Fibroblast of lung (primary cell): ENCODE data around the gene PEX11A. TPM values are rescaled to one million over a fixed set of nuclear protein-coding genes. Genes with fewer than 3 reads are reported as not detected.
A peak's percentile ranks its signal among the peaks of the same experiment; 100 is the strongest.

Experiments used
- DNase-seq, 2 donors: peaks; one replicate each; pipeline versions ENCODE4 v3.0.0 to v3.0.0-alpha.2; 2010; ENCODE audit warnings: low read depth in 2 of 2
- H2AFZ ChIP-seq: 2 replicates; pipeline ENCODE4 v1.5.1; 2012; ENCODE audit warnings: low read length, control low read depth, inconsistent platforms
- H3K27ac ChIP-seq: 2 replicates; pipeline ENCODE4 v1.5.1; 2011; ENCODE audit warnings: low read length, control low read depth; ENCODE audit not compliant: insufficient read depth
- H3K27me3 ChIP-seq: 2 replicates; pipeline ENCODE4 v1.5.1; 2011; ENCODE audit warnings: mild to moderate bottlenecking, low read length; ENCODE audit not compliant: control insufficient read depth, insufficient read depth
- H3K36me3 ChIP-seq: 2 replicates; pipeline ENCODE4 v1.5.1; 2011; ENCODE audit warnings: low read length; ENCODE audit not compliant: control insufficient read depth, insufficient read depth
- H3K4me1 ChIP-seq: 2 replicates; pipeline ENCODE4 v1.5.1; 2011; ENCODE audit warnings: low read length; ENCODE audit not compliant: control insufficient read depth, insufficient read depth; ENCODE audit errors: extremely low read depth
- H3K4me2 ChIP-seq: 2 replicates; pipeline ENCODE4 v1.5.1; 2011; ENCODE audit warnings: low read length, control low read depth; ENCODE audit not compliant: insufficient read depth; ENCODE audit errors: extremely low read depth
- H3K4me3 ChIP-seq, 4 experiments: fragments of 200-600 bp in 1 of 4; sonication (generic) in 1 of 4; replicated peaks in 1 of 4; 2 replicates each; pipeline ENCODE4 v1.5.1; 2011 to 2016; ENCODE audit warnings: low read length in 4 of 4, low read depth in 3 of 4, mild to moderate bottlenecking in 3 of 4, control low read depth in 2 of 4, inconsistent platforms in 1 of 4, mixed read lengths in 1 of 4; ENCODE audit not compliant: insufficient read depth in 1 of 4; ENCODE audit errors: control extremely low read depth in 1 of 4
- H3K79me2 ChIP-seq: 2 replicates; pipeline ENCODE4 v1.5.1; 2012; ENCODE audit warnings: mild to moderate bottlenecking, low read length, inconsistent platforms; ENCODE audit not compliant: control insufficient read depth, insufficient read depth
- H3K9ac ChIP-seq: 2 replicates; pipeline ENCODE4 v1.5.1; 2011; ENCODE audit warnings: mild to moderate bottlenecking, low read length, control low read depth; ENCODE audit not compliant: insufficient read depth
- H3K9me3 ChIP-seq: 2 replicates; pipeline ENCODE4 v1.5.1; 2012; ENCODE audit warnings: low read depth, low read length; ENCODE audit not compliant: control insufficient read depth, insufficient read depth
- H4K20me1 ChIP-seq: 2 replicates; pipeline ENCODE4 v1.5.1; 2011; ENCODE audit warnings: low read length; ENCODE audit not compliant: control insufficient read depth, insufficient read depth; ENCODE audit errors: extremely low read depth
- CTCF ChIP-seq, 2 donors: IDR thresholded peaks in 1 of 2; conservative IDR thresholded peaks in 1 of 2; 1 replicate in 1 of 2; 2 replicates in 1 of 2; pipeline ENCODE4 v1.5.1; 2011 to 2012; ENCODE audit warnings: low read length in 2 of 2, control low read depth in 1 of 2, inconsistent platforms in 1 of 2, low read depth in 1 of 2, mild to moderate bottlenecking in 1 of 2
- EZH2 ChIP-seq: IDR thresholded peaks from 2 replicates; pipeline ENCODE4 v1.5.1; 2012; ENCODE audit warnings: low read length, control low read depth, mild to moderate bottlenecking; ENCODE audit errors: missing control alignments
- polyA plus RNA-seq, 2 donors: library from polyadenylated mRNA; depleted of rRNA in 1 of 2; stranded (reverse) in 1 of 2; unstranded in 1 of 2; fragments of >200 nt; gene quantifications; 2 replicates each; pipeline ENCODE4 v1.2.1, GENCODE V29; 2011 to 2012; ENCODE audit warnings: missing spikeins in 1 of 2
- total RNA-seq: library from RNA; depleted of rRNA; stranded (reverse); fragments of >200 nt; gene quantifications from 2 replicates; pipeline ENCODE4 v1.2.1, GENCODE V29; 2014

Gene PEX11A
- total and polyA plus RNA-seq, 2 donors (not counting 1 experiment from before 2014, with no cell fraction given) = 6.6 to 11.7 TPM

- TF ChIP-seq CTCF (conservative IDR thresholded peaks at IDR 0.05 in 1 of 2, IDR thresholded peaks at IDR 0.05 in 1 of 2; ENCODE audit: low read depth in 1 of 2, low read length in 2 of 2) = no peak
- TF ChIP-seq EZH2 = no peak
- no peak for DNase-seq
- H4K20me1 ChIP-seq = no peaks in the 10 kb centered on the region
- H3K4me1 ChIP-seq = peaks cover 6% of the 10 kb centered on the region
- no peak overlapping the region for H2AFZ ChIP-seq
- H3K9ac ChIP-seq = no peak overlapping the region
- no peaks in the 10 kb centered on the region for H3K9me3 ChIP-seq
- H3K4me3 ChIP-seq = no peak overlapping the region
- H3K79me2 ChIP-seq = no peaks in the 10 kb centered on the region
- no peaks in the 10 kb centered on the region for H3K27me3 ChIP-seq
- H3K36me3 ChIP-seq = no peaks in the 10 kb centered on the region
- H3K27ac ChIP-seq = no peak overlapping the region
- no peak overlapping the region for H3K4me2 ChIP-seq
Observed at GRCh38 chr15:89667706-89667960, 22.9 kb downstream of the PEX11A start.

GRCh38 chr15:89666858-89667705, 23.5 kb downstream of the PEX11A start:
- H3K4me1 ChIP-seq = peaks cover 11% of the 10 kb centered on the region
- TF ChIP-seq EZH2 (no peak), CTCF (conservative IDR thresholded peaks at IDR 0.05 in 1 of 2, IDR thresholded peaks at IDR 0.05 in 1 of 2; ENCODE audit: low read depth in 1 of 2, low read length in 2 of 2) (no peak)
- no peaks in the 10 kb centered on the region for H3K9me3 ChIP-seq
- H3K79me2 ChIP-seq = no peaks in the 10 kb centered on the region
- no peaks in the 10 kb centered on the region for H3K27me3 ChIP-seq
- no peaks in the 10 kb centered on the region for H4K20me1 ChIP-seq
- no peak for DNase-seq
- H3K9ac ChIP-seq = no peak overlapping the region
- H3K36me3 ChIP-seq = no peaks in the 10 kb centered on the region
- H2AFZ ChIP-seq = no peak overlapping the region
- no peak overlapping the region for H3K4me3 ChIP-seq
- H3K27ac ChIP-seq = no peak overlapping the region
- H3K4me2 ChIP-seq = no peak overlapping the region

- Histone ChIP-seq H3K4me2 (no peak overlapping the region), H3K27me3 (no peaks in the 10 kb centered on the region), H3K9ac (peak overlapping the region; percentile 59), H3K79me2 (no peaks in the 10 kb centered on the region), H4K20me1 (no peaks in the 10 kb centered on the region), H3K9me3 (no peaks in the 10 kb centered on the region), H2AFZ (peak overlapping the region; percentile 77), H3K4me3 (peak overlapping the region in 2 of 4 experiments; percentile 13 to 35), H3K36me3 (no peaks in the 10 kb centered on the region), H3K27ac (peak overlapping the region; percentile 65), H3K4me1 (peaks cover 11% of the 10 kb centered on the region)
- TF ChIP-seq EZH2 (no peak), CTCF (conservative IDR thresholded peaks at IDR 0.05 in 1 of 2, IDR thresholded peaks at IDR 0.05 in 1 of 2; ENCODE audit: low read depth in 1 of 2, low read length in 2 of 2) (no peak)
- no peak for DNase-seq
Observed at GRCh38 chr15:89666184-89666857, 24.2 kb downstream of the PEX11A start.
